BE2C (cell line): ENCODE measurements around the gene FBXW8.

ENCODE experiments used
- DNase-seq: peaks from one replicate; pipeline ENCODE4 v3.0.0-alpha.2; 2020
- H3K27me3 ChIP-seq: fragments of 250-450 bp; sonication (Bioruptor Pico); 2 replicates; pipeline ENCODE4 v1.5.1; 2020; ENCODE audit warnings: mild to moderate bottlenecking
- H3K36me3 ChIP-seq: fragments of 250-450 bp; sonication (Bioruptor Pico); 2 replicates; pipeline ENCODE4 v1.5.1; 2020; ENCODE audit warnings: mild to moderate bottlenecking
- H3K4me1 ChIP-seq: fragments of 250-450 bp; sonication (Bioruptor Pico); 2 replicates; pipeline ENCODE4 v1.5.1; 2020
- H3K4me3 ChIP-seq: 2 replicates; pipeline ENCODE4 v1.5.1; 2011; ENCODE audit warnings: low read depth, low read length
- H3K9me3 ChIP-seq: fragments of 250-450 bp; sonication (Bioruptor Pico); 2 replicates; pipeline ENCODE4 v1.5.1; 2020
- TF ChIP-seq, protein P1 (sequence below): IDR thresholded peaks from 2 replicates; pipeline ENCODE4 v1.5.1; 2012; ENCODE audit warnings: mild to moderate bottlenecking, low read depth, low read length

FBXW8 gene

DNA sequence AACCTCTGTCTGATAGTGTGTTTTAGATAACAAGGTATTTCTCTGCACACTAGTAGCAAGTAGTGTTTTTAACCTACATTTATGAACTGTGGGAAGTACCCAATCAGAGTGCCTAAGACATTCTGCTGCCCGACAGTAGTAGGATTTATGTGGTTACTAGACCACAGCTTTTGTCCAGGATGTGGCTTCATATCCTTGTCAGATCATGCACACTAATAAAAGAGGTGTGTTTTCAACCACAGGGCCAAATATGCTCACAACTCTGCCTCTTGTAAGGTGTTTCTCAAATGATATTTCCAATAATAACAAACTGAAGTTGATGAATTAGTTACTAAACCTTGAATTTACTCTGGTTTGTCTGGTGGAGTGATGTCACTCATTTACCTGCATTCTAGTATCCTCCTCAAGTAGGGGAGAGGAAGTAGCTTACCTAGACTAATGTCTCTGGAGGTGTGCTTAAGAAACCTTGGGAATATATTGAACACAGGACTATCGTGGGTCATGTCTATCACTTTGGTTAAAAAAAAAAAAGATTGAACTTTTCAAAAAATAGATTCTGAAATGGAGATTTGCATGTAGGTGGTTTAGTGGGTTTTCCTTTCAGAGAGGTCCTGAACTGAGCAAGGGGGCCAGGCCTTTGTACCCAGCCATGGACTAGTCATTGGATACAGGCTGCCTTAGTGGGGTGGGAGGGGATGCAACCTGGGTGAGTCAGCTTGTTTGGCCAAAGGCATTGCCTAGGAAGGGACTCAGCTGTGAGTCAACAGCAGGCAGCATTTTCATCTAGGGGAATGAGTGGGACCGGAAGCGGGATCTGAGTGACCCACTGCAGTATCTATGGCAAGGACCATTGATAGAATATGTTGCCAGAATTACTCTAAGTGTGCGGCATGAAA lies 14.1 kb downstream of the FBXW8 start:
- DNase-seq = no peak
- Histone ChIP-seq H3K9me3 (no peaks in the 10 kb centered on the region; the same call in 1 of the 2 replicates), H3K36me3 (peaks cover 45% of the 10 kb centered on the region), H3K27me3 (no peaks in the 10 kb centered on the region), H3K4me3 (no peak overlapping the region), H3K4me1 (no peaks in the 10 kb centered on the region; the same call in 1 of the 2 replicates)
- TF ChIP-seq, protein P1, sequence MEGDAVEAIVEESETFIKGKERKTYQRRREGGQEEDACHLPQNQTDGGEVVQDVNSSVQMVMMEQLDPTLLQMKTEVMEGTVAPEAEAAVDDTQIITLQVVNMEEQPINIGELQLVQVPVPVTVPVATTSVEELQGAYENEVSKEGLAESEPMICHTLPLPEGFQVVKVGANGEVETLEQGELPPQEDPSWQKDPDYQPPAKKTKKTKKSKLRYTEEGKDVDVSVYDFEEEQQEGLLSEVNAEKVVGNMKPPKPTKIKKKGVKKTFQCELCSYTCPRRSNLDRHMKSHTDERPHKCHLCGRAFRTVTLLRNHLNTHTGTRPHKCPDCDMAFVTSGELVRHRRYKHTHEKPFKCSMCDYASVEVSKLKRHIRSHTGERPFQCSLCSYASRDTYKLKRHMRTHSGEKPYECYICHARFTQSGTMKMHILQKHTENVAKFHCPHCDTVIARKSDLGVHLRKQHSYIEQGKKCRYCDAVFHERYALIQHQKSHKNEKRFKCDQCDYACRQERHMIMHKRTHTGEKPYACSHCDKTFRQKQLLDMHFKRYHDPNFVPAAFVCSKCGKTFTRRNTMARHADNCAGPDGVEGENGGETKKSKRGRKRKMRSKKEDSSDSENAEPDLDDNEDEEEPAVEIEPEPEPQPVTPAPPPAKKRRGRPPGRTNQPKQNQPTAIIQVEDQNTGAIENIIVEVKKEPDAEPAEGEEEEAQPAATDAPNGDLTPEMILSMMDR = no peak

DNA sequence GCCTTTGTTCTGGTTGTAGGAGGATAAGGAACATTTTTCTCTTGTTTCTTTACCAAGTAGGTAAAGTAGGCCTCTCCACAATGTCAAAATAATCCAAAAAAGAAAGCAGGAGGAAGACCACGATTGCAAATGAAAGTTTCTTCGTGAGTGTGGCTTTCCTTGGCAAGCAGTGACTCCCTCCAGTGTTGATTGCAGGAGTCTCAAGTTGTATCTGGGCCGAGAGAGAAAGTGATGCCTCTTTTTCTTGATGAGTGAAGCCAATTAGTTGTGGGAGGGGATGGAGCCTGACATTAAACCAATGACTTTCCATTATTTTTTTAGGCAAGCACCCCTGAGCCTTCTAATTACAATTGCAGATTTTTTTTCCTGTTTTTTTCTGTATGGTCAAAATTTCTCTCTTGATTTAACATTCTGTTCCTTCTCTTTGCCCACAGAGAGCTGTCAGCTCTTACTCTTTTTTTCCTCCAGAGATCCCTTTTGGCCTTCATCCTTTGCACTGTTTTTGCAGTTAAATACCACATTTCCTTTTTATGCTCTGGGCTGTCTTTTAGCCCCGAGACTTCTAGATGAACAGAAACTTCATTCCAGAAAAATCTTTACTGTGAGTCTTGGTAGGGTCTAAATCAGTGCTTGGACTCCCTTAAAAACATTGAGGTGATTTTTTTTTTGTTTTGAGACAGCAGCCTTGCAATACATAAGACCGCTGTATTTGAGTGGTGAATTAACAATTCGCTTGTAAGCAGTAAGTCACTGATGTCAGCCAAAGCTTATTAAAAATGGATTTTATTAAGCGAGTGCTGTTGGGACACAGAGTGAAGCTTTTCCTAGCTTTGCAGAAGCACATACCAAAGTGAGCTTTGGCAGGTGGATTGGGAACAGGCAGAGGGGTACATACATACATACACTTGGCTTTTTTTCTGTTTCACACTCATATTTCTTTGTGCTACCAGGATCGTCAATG lies 15.8 kb downstream of the FBXW8 start:
- no peaks in the 10 kb centered on the region; the same call in 1 of the 2 replicates for H3K4me1 ChIP-seq
- H3K36me3 ChIP-seq = peaks cover 42% of the 10 kb centered on the region
- no peaks in the 10 kb centered on the region for H3K27me3 ChIP-seq
- no peak for DNase-seq
- TF ChIP-seq, protein P1 = no peak
- no peak overlapping the region for H3K4me3 ChIP-seq
- no peaks in the 10 kb centered on the region; the same call in 1 of the 2 replicates for H3K9me3 ChIP-seq

DNA sequence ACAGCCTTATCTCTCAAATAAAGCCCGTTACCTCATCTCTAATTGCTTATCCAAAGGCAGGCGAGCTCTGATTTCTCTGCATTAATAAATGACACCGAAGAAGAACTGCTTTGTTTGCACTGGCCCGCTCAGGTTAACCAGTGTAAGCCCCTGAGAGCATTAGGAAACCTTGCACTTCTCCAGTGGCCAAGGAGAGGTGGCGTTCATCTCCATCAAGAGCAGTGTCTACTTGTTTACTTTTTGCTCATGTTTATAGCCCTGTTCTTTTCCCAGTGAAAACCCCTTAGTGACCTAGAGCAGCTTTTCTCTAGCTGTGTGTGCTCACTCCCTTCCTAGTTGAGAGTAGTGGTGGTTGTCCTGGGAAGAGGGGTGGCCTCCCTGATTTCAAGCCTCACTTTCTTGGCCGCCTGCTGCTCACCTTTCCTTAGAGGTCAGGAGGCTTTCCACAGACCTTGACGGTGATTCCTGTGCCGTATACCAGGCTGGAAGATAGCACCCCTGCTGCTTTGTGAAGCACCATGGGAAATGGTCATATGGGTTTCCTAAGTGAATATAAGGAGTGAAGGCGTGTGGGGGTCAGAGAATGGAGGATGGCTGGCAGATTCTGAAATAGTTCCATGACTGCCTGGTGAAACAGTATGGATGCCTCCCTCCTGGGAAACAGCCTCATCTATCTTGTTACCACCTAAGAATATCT lies 16.6 kb downstream of the FBXW8 start:
- H3K4me3 ChIP-seq = no peak overlapping the region
- TF ChIP-seq, protein P1 = no peak
- H3K4me1 ChIP-seq = peaks cover under 1% of the 10 kb centered on the region
- no peaks in the 10 kb centered on the region for H3K27me3 ChIP-seq
- no peak for DNase-seq
- H3K9me3 ChIP-seq = no peaks in the 10 kb centered on the region; the same call in 1 of the 2 replicates
- H3K36me3 ChIP-seq = peaks cover 38% of the 10 kb centered on the region

DNA sequence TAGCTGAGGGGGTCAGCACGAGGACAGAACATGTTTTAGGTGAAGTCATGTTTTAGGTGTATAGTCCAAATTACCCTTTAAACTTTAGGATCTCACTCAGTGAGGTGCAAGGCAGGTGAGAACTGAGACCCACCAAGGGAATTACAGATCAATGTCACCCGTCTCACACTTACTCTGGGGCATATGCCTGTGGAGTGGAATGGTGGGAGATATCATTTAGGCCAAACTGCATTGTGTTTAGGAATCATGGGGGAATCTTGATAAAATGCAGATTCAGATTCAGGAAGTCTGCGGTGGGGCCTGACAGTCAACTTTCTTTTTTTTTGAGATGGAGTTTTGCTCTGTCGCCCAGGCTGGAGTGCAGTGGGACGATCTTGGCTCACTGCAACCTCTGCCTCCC lies 17.8 kb downstream of the FBXW8 start:
- TF ChIP-seq, protein P1 = no peak
- no peaks in the 10 kb centered on the region for H3K27me3 ChIP-seq
- H3K9me3 ChIP-seq = no peaks in the 10 kb centered on the region; the same call in 1 of the 2 replicates
- H3K4me3 ChIP-seq = no peak overlapping the region
- peaks cover 38% of the 10 kb centered on the region for H3K36me3 ChIP-seq
- DNase-seq = no peak
- H3K4me1 ChIP-seq = peaks cover 11% of the 10 kb centered on the region

DNA sequence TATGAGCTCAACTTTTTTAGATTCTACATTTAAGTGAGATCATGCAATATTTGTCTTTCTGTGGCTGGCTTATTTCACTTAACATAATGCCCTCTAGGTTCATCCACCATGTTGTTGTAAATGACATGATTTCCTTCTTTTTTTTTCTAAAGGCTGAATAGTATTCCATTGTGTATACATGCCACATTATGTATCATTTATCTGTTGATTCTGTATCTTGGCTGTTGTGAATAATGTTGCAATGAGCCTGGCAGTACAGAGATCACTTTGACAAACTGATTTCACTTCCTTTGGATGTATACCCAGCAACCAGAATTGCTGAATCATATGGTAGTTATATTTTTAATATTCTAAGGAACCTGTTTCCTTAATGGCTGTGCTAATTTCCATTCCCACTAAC lies 19.1 kb downstream of the FBXW8 start:
- TF ChIP-seq, protein P1 = no peak
- H3K9me3 ChIP-seq = no peaks in the 10 kb centered on the region
- no peak for DNase-seq
- peaks cover 23% of the 10 kb centered on the region for H3K4me1 ChIP-seq
- no peaks in the 10 kb centered on the region for H3K27me3 ChIP-seq
- no peak overlapping the region for H3K4me3 ChIP-seq
- peaks cover 40% of the 10 kb centered on the region for H3K36me3 ChIP-seq
